ENCODE results near the gene PLA2G4E.

Gene PLA2G4E

DNA sequence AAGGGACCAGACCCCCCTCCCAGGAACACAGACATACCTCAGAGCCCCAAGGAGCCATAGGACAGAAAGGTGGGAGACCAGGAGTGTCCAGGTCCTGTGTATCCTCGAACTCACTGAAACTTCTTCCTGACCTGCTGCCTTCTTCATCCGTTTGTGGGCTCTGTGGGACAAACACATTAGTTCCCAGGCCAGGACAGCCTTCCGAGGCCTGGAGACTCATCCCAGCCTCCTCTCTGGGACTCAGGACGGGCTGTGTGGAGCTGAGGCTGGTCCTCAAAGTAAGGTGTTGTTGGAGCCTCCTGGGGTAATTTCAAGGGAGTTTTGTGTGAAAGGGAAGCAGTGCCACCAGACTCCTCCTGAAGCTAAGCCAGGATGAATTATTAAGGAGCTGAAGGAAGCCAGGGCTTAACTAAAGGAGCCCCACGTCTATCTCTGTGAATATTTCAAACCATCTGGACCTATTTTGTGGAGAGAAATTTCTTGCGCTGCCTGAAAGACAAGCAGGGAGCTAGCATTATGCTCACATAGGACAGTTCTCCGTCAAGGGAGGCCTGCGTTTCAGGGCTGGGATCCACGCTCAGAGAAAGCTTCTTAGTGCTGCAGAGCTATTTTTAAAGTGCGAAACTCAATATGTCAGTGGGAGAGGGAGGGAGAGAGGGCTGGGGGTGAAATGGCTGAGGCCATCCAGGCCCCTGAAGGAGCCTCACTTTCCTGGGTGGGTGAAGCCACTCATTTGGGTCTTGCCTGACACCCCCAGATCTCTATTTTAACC, 29.8 kb upstream of the PLA2G4E start:
- TF ChIP-seq, protein P1, sequence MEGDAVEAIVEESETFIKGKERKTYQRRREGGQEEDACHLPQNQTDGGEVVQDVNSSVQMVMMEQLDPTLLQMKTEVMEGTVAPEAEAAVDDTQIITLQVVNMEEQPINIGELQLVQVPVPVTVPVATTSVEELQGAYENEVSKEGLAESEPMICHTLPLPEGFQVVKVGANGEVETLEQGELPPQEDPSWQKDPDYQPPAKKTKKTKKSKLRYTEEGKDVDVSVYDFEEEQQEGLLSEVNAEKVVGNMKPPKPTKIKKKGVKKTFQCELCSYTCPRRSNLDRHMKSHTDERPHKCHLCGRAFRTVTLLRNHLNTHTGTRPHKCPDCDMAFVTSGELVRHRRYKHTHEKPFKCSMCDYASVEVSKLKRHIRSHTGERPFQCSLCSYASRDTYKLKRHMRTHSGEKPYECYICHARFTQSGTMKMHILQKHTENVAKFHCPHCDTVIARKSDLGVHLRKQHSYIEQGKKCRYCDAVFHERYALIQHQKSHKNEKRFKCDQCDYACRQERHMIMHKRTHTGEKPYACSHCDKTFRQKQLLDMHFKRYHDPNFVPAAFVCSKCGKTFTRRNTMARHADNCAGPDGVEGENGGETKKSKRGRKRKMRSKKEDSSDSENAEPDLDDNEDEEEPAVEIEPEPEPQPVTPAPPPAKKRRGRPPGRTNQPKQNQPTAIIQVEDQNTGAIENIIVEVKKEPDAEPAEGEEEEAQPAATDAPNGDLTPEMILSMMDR (conservative IDR thresholded peaks at IDR 0.05; ENCODE audit: low read depth, low read length): no peak
- no peak for DNase-seq (ENCODE audit: low read depth)
- no peak overlapping the region for H3K4me3 ChIP-seq (ENCODE audit: low read depth, low read length)

DNA sequence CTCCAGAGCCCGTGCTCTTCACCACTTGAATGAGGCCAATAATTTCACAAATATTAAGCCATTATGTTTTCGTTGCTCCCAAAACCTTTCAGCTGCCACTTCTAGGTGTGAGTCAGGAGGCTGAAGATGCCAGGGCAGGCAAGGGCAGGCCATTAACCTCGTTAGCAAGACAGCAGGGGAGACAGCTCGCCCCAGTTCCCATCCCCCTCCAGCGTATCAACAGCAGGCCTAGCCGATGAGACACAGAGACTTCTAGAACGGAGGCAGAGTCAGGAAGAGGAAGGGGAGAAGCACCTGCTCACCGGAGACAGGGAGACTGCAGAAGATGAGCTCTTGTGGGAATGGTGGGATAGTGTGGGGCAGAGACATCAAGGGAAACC, 28.0 kb upstream of the PLA2G4E start:
- no peak for DNase-seq (ENCODE audit: low read depth)
- H3K4me3 ChIP-seq (ENCODE audit: low read depth, low read length): no peak overlapping the region
- TF ChIP-seq, protein P1 (conservative IDR thresholded peaks at IDR 0.05; ENCODE audit: low read depth, low read length): no peak

GRCh38 chr15:42048080-42048820, 27.4 kb upstream of the PLA2G4E start:
- DNase-seq (ENCODE audit: low read depth): no peak
- H3K4me3 ChIP-seq (ENCODE audit: low read depth, low read length): no peak overlapping the region
- TF ChIP-seq, protein P1 (conservative IDR thresholded peaks at IDR 0.05; ENCODE audit: low read depth, low read length): no peak

DNA sequence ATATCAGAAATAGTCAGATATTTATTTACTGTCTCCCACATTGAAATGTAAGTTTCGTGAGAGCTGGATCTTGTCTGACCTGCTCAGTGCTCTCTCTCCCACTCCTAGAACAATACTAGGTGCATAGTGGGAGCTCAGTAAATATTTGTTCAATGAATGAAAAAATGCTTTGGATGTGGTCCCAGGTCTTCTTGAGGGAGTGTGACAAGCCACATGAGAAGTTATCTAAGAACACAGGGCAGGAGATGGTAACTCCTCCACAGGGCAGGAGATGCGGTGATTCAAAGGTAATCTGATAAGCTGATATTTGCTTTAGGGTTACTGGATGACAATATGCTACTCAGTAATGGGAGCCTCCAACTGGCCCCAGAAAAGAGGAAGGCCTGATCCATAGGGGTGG, 25.8 kb upstream of the PLA2G4E start:
- H3K4me3 ChIP-seq (ENCODE audit: low read depth, low read length): no peak overlapping the region
- DNase-seq (ENCODE audit: low read depth): no peak
- TF ChIP-seq, protein P1 (conservative IDR thresholded peaks at IDR 0.05; ENCODE audit: low read depth, low read length): no peak

- TF ChIP-seq, protein P1 (conservative IDR thresholded peaks at IDR 0.05; ENCODE audit: low read depth, low read length): no peak
- no peak overlapping the region for H3K4me3 ChIP-seq (ENCODE audit: low read depth, low read length)
- DNase-seq (ENCODE audit: low read depth): no peak
These were observed 24.4 kb upstream of the PLA2G4E start for GRCh38 chr15:42045211-42045615.

GRCh38 chr15:42042602-42043400, 22.0 kb upstream of the PLA2G4E start:
- no peak for DNase-seq (ENCODE audit: low read depth)
- TF ChIP-seq, protein P1 (conservative IDR thresholded peaks at IDR 0.05; ENCODE audit: low read depth, low read length): no peak
- H3K4me3 ChIP-seq (ENCODE audit: low read depth, low read length): no peak overlapping the region
